OCI-LY3 (cell line): ENCODE measurements around the gene RPAP2.

ENCODE experiments used
- H2AFZ ChIP-seq: fragments of 200-600, 300-600 bp; shearing (Covaris generic); 2 replicates; pipeline ENCODE4 v1.6.0; 2014; ENCODE audit warnings: antibody characterized with exemption, low read depth, low read length
- H3K27ac ChIP-seq: fragments of 200-600, 300-600 bp; sonication (generic); 2 replicates; pipeline ENCODE4 v1.5.1; 2014; ENCODE audit warnings: mild to moderate bottlenecking, low read length, moderate library complexity, mixed read lengths
- H3K27me3 ChIP-seq: fragments of 200-600, 300-600 bp; sonication (generic); 2 replicates; pipeline ENCODE4 v1.6.1; 2014; ENCODE audit warnings: low read depth, low read length, mixed read lengths
- H3K36me3 ChIP-seq: fragments of 200-600, 300-600 bp; sonication (generic); replicated peaks from 2 replicates; pipeline ENCODE3; 2014; ENCODE audit warnings: low read depth, low read length, mixed read lengths
- H3K4me1 ChIP-seq: fragments of 300-600, 200-600 bp; sonication (generic); 2 replicates; pipeline ENCODE4 v1.6.1; 2014; ENCODE audit warnings: low read length, mixed read lengths
- H3K4me2 ChIP-seq: fragments of 200-600, 300-600 bp; sonication (generic); 2 replicates; pipeline ENCODE4 v1.6.1; 2014; ENCODE audit warnings: low read length, mixed read lengths
- H3K4me3 ChIP-seq: fragments of 300-600, 200-600 bp; sonication (generic); 2 replicates; pipeline ENCODE4 v1.5.1; 2014; ENCODE audit warnings: antibody characterized with exemption, mild to moderate bottlenecking, low read length, moderate library complexity
- H3K79me2 ChIP-seq: fragments of 300-600, 200-600 bp; shearing (Covaris generic); 2 replicates; pipeline ENCODE4 v1.6.1; 2014; ENCODE audit warnings: mild to moderate bottlenecking, low read length, mixed read lengths
- H3K9ac ChIP-seq: fragments of 300-600, 200-600 bp; shearing (Covaris generic); 2 replicates; pipeline ENCODE4 v1.6.0; 2014; ENCODE audit warnings: mild to moderate bottlenecking, low read length, moderate library complexity
- H3K9me3 ChIP-seq: fragments of 200-600, 300-600 bp; shearing (Covaris generic); 2 replicates; pipeline ENCODE4 v1.6.1; 2014; ENCODE audit warnings: low read length, mixed read lengths; ENCODE audit not compliant: insufficient read depth
- H4K20me1 ChIP-seq: fragments of 200-600, 300-600 bp; sonication (generic); 2 replicates; pipeline ENCODE4 v1.6.1; 2016; ENCODE audit warnings: low read length, mixed read lengths; ENCODE audit not compliant: insufficient read depth
- EZH2phosphoT487 ChIP-seq: fragments of 200-600 bp; shearing (Covaris generic); IDR thresholded peaks from 2 replicates; pipeline ENCODE4 v1.6.1; 2018; ENCODE audit warnings: antibody characterized with exemption, mixed run types, low read depth
- TF ChIP-seq, protein P1 (sequence below): fragments of 200-600, 300-600 bp; sonication (generic); IDR thresholded peaks from 2 replicates; pipeline ENCODE4 v1.5.1; 2014; ENCODE audit warnings: antibody characterized with exemption, low read length, low read depth

The RPAP2 gene

GRCh38 chr1:92326681-92327080 is 27.8 kb downstream of the RPAP2 start:
- H4K20me1 ChIP-seq: no peaks in the 10 kb centered on the region
- peaks cover 14% of the 10 kb centered on the region for H3K36me3 ChIP-seq
- no peaks in the 10 kb centered on the region for H3K4me1 ChIP-seq
- no peak overlapping the region for H3K4me3 ChIP-seq
- no peak overlapping the region for H3K4me2 ChIP-seq
- no peaks in the 10 kb centered on the region for H3K27me3 ChIP-seq
- TF ChIP-seq EZH2phosphoT487: no peak
- TF ChIP-seq, protein P1, sequence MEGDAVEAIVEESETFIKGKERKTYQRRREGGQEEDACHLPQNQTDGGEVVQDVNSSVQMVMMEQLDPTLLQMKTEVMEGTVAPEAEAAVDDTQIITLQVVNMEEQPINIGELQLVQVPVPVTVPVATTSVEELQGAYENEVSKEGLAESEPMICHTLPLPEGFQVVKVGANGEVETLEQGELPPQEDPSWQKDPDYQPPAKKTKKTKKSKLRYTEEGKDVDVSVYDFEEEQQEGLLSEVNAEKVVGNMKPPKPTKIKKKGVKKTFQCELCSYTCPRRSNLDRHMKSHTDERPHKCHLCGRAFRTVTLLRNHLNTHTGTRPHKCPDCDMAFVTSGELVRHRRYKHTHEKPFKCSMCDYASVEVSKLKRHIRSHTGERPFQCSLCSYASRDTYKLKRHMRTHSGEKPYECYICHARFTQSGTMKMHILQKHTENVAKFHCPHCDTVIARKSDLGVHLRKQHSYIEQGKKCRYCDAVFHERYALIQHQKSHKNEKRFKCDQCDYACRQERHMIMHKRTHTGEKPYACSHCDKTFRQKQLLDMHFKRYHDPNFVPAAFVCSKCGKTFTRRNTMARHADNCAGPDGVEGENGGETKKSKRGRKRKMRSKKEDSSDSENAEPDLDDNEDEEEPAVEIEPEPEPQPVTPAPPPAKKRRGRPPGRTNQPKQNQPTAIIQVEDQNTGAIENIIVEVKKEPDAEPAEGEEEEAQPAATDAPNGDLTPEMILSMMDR: no peak
- no peaks in the 10 kb centered on the region for H3K79me2 ChIP-seq
- no peaks in the 10 kb centered on the region for H3K9me3 ChIP-seq
- H3K27ac ChIP-seq: no peak overlapping the region
- H2AFZ ChIP-seq: no peak overlapping the region
- H3K9ac ChIP-seq: no peak overlapping the region

- Histone ChIP-seq H2AFZ (no peak overlapping the region), H3K27me3 (no peaks in the 10 kb centered on the region), H3K4me1 (no peaks in the 10 kb centered on the region), H3K36me3 (peaks cover 14% of the 10 kb centered on the region), H3K9me3 (no peaks in the 10 kb centered on the region), H3K79me2 (no peaks in the 10 kb centered on the region), H3K4me3 (no peak overlapping the region), H3K4me2 (no peak overlapping the region), H3K27ac (no peak overlapping the region), H3K9ac (no peak overlapping the region), H4K20me1 (no peaks in the 10 kb centered on the region)
- no peak for TF ChIP-seq EZH2phosphoT487
- TF ChIP-seq, protein P1: no peak
These were observed 28.9 kb downstream of the RPAP2 start for GRCh38 chr1:92327794-92328193.

- no peaks in the 10 kb centered on the region for H4K20me1 ChIP-seq
- no peak overlapping the region for H3K4me2 ChIP-seq
- H3K36me3 ChIP-seq: peaks cover 12% of the 10 kb centered on the region
- TF ChIP-seq, protein P1: no peak
- no peak for TF ChIP-seq EZH2phosphoT487
- H3K4me1 ChIP-seq: no peaks in the 10 kb centered on the region
- no peaks in the 10 kb centered on the region for H3K79me2 ChIP-seq
- no peak overlapping the region for H2AFZ ChIP-seq
- no peaks in the 10 kb centered on the region for H3K9me3 ChIP-seq
- no peak overlapping the region for H3K27ac ChIP-seq
- no peak overlapping the region for H3K4me3 ChIP-seq
- no peaks in the 10 kb centered on the region for H3K27me3 ChIP-seq
- no peak overlapping the region for H3K9ac ChIP-seq
These were observed 30.7 kb downstream of the RPAP2 start for GRCh38 chr1:92329347-92330129.

GRCh38 chr1:92333668-92334067 is 34.8 kb downstream of the RPAP2 start:
- peaks cover 2% of the 10 kb centered on the region for H3K36me3 ChIP-seq
- H3K4me1 ChIP-seq: no peaks in the 10 kb centered on the region
- H4K20me1 ChIP-seq: no peaks in the 10 kb centered on the region
- no peaks in the 10 kb centered on the region for H3K27me3 ChIP-seq
- no peaks in the 10 kb centered on the region for H3K79me2 ChIP-seq
- H3K4me2 ChIP-seq: no peak overlapping the region
- no peak overlapping the region for H2AFZ ChIP-seq
- no peak overlapping the region for H3K4me3 ChIP-seq
- no peak overlapping the region for H3K27ac ChIP-seq
- H3K9ac ChIP-seq: no peak overlapping the region
- no peaks in the 10 kb centered on the region for H3K9me3 ChIP-seq
- TF ChIP-seq, protein P1: no peak
- no peak for TF ChIP-seq EZH2phosphoT487
